Coronary artery (tissue), 2 donors: ENCODE measurements around the gene PRDM1.

Source experiments
- DNase-seq: peaks from one replicate; pipeline ENCODE4 v3.0.0-alpha.2; 2017; ENCODE audit warnings: low spot score
- H3K27ac ChIP-seq, 2 donors: fragments of 200-600 bp; sonication (generic); one replicate each; pipeline ENCODE4 v1.5.1; 2016 to 2019
- H3K4me3 ChIP-seq: fragments of 200-600 bp; sonication (generic); 2 replicates; pipeline ENCODE4 v1.5.1; 2016; ENCODE audit warnings: mild to moderate bottlenecking, moderate library complexity
- TF ChIP-seq, protein P1 (sequence below): fragments of 200-600 bp; sonication (generic); IDR thresholded peaks from one replicate; pipeline ENCODE4 v1.5.1; 2019; ENCODE audit warnings: antibody characterized with exemption

PRDM1 gene

DNA sequence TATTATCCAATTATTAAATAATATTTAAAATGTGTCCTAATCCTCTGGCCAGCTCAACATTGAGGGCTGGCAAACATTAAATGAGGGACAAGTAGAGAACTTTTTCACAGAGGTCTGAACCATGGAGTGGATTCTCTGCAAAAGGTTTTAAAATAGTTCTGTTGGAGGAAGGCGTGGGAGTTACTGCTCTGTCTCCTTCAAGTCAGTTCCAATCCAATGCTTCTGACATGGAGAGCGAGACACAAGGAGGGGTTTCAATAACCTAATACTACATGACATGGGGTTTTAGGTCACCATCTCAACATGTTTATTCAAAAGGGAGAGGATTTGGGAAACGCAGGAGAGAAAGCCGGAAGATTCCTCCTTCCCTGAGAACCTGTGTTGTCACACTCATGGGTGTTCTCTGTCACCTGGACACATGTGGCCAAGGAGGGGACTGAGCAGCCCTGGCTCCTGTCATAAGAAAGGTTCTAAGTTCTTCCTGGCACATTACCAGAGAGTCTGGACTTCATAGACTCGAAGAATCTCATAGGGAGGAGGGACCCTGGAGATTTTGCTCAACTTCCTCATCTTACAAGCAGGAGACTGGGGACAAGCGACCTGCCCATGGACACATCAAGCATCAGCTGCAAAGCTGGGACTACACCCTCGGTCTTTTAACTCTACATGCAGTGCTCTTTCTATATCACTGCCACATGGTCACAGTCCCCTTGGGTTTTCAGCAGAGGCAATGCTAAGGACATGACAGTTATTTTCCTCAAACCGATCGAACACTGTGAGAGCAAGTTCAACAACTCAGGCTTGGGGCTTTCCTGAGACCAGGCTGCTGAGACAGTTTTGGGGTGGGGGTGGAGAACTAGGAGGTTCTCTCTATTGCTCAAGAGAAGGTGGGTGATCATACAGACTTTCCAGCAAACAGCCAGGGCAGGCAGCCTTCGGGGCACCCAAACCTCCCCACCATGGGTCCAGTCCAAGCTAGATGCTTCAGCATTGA, 38.6 kb downstream of the PRDM1 start:
- H3K27ac ChIP-seq = no peak overlapping the region
- TF ChIP-seq, protein P1, sequence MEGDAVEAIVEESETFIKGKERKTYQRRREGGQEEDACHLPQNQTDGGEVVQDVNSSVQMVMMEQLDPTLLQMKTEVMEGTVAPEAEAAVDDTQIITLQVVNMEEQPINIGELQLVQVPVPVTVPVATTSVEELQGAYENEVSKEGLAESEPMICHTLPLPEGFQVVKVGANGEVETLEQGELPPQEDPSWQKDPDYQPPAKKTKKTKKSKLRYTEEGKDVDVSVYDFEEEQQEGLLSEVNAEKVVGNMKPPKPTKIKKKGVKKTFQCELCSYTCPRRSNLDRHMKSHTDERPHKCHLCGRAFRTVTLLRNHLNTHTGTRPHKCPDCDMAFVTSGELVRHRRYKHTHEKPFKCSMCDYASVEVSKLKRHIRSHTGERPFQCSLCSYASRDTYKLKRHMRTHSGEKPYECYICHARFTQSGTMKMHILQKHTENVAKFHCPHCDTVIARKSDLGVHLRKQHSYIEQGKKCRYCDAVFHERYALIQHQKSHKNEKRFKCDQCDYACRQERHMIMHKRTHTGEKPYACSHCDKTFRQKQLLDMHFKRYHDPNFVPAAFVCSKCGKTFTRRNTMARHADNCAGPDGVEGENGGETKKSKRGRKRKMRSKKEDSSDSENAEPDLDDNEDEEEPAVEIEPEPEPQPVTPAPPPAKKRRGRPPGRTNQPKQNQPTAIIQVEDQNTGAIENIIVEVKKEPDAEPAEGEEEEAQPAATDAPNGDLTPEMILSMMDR = no peak
- H3K4me3 ChIP-seq = no peak overlapping the region
- peak; percentile 36 for DNase-seq

DNA sequence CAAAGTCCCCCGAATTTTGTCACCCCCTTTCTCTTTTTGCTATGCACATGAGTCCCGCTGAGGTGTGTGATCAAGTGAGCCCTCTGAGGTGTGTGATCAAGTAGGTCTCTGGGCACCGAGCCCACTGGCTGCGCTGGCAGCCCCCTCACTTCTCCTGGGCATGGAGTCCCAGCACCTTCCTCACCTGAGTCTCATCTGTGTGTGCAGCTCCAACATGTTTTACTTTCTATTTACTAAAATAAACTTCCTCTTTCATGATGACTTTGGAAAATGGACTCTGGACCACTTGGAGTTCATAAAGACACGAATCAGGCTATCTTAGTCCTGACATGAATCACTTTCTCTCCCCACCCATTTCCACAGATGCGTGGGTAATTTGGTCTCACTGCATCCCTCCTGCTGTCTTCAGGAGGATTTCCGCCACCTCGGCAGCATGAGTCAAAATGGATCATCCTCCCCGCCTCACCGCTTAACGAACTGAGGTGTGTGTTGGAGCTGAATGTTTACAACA, 39.8 kb downstream of the PRDM1 start:
- Histone ChIP-seq H3K4me3 (no peak overlapping the region), H3K27ac (no peak overlapping the region)
- peak; percentile 8 for DNase-seq
- TF ChIP-seq, protein P1 = no peak

DNA sequence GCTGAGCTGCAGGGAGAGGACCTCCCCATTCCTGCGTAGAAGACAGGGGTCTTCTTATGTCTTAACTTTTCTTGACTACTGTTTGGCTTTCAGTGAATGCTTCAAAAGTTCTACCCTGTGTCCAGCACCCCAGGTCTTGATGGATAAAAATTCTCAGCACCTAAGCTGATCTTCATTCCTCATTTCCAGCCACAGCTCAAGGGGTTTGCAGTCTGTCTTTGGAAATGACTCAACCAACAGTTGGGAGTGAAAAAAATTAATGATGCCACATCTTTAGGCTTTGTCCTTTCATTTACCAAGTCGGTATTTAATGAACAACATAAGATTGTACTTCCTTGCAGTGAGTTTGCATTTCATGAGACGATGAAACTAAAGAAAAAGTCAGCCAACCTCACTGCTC, 40.3 kb downstream of the PRDM1 start:
- Histone ChIP-seq H3K27ac (no peak overlapping the region), H3K4me3 (no peak overlapping the region)
- TF ChIP-seq, protein P1 = no peak
- DNase-seq = peak; percentile 11

DNA sequence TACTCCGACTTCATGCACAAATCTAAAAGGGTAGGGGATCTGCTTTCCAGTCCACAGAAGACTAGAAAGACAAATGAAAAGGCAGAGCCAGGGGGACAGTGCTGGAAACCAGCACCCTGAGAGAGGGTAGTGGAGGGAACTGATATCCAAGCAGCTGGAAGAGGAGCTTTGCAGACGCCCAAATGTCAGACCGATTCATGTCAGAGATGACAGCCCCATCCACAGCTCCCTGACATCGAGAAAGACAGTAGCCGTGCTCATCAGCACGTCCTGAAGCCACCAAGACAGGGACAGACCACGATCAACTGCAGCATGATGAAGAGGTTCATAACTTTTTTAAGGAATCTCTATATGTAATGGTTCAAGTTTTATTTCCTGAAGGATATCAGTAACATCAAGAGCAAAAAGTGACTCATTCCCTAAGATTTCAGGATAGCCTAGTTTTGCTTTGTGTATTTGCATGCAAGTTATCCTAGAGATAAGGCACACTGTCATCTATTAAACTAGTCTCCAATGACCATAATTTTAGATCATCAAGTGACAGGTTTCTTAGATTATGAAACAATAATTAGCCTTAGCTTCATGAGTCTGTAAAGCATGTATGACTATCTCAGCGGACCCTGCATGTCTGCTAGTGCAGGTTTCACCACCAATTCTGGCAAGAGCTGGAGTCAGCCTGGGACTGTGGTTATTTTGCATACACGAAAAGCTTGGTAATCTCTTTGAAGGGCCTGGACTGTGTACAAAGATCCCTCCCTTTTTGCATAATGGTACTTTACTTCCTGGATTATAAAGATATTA, 43.0 kb downstream of the PRDM1 start:
- TF ChIP-seq, protein P1 = no peak
- peak; percentile 33 for DNase-seq

DNA sequence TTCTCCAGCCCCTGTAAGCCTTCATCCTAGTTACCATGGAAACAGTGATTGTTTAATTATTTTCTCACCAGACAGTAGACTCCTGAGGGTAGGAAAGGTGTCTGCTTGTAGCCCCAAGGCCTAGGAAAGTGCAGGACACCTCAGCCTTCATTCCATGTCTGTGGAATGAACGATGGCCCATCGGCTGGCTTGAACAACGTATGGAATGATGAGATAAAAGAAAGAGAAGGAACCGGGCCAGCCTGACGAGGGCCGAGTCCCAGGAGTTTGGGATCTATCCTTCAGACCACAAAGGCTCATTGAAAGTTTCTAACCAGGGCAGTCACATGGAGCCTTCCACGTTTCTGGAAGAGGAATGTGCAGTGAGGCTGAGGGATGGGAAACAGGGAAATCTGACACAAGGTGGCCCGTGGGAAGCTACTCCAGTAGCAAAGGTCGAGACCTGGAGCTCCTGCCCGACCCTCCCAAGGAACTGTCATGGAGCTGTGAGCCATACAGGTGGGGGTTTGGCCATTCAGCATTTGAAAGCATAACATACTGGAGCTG, 46.1 kb downstream of the PRDM1 start:
- peak; percentile 21 for DNase-seq
- TF ChIP-seq, protein P1 = no peak
- H3K4me3 ChIP-seq = no peak overlapping the region
- no peak overlapping the region for H3K27ac ChIP-seq

More for the DNA sequence above, 43.0 kb downstream of the PRDM1 start:
- Histone ChIP-seq H3K4me3 (no peak overlapping the region), H3K27ac (no peak overlapping the region)

DNA sequence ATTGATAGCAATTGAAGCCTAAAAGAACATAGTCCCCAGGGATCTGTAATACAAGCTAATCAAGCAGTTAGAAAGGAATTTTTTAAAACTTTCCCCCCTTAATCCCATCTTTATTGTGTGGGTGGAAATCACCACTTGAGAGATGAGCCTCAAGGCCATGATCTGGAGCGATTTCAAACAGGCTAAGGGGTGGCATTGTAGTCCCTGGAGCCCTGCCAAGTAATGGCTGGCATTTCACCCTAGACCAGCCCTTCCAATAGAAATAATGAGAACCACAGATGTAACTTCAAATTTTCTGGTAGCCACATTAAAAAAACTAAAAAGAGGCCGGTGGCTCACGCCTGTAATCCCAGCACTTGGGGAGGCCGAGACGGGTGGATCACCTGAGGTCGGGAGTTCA, 46.9 kb downstream of the PRDM1 start:
- DNase-seq = peak; percentile 35
- no peak overlapping the region for H3K27ac ChIP-seq
- no peak overlapping the region for H3K4me3 ChIP-seq
- TF ChIP-seq, protein P1 = no peak
